ENCODE results near the gene RNGTT.

DNA sequence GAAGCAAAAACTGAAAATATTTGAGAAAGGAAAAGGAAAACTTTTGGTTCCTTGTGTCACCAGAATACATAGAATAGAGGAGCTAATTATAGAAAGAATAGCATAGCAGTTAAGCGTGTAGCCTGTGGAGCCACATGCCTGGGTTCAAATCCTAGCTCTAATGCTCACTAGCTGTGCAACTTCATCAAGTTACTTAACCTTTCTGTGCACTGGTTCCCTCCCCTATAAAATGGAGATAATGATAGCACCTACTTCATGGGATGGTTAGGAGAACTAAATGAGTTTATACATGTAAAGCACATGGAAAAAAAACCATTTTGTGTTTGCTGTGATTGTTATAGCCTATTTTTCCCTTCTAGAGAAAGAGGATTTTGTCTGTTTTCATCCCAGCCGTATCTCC, 24.5 kb upstream of the RNGTT start:
- TF ChIP-seq, protein P1, sequence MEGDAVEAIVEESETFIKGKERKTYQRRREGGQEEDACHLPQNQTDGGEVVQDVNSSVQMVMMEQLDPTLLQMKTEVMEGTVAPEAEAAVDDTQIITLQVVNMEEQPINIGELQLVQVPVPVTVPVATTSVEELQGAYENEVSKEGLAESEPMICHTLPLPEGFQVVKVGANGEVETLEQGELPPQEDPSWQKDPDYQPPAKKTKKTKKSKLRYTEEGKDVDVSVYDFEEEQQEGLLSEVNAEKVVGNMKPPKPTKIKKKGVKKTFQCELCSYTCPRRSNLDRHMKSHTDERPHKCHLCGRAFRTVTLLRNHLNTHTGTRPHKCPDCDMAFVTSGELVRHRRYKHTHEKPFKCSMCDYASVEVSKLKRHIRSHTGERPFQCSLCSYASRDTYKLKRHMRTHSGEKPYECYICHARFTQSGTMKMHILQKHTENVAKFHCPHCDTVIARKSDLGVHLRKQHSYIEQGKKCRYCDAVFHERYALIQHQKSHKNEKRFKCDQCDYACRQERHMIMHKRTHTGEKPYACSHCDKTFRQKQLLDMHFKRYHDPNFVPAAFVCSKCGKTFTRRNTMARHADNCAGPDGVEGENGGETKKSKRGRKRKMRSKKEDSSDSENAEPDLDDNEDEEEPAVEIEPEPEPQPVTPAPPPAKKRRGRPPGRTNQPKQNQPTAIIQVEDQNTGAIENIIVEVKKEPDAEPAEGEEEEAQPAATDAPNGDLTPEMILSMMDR (optimal IDR thresholded peaks at IDR 0.05 in 1 of 3, IDR thresholded peaks at IDR 0.05 in 1 of 3, conservative IDR thresholded peaks at IDR 0.05 in 1 of 3; ENCODE audit: extremely low read depth in 1 of 3, insufficient read depth in 2 of 3, low read length in 3 of 3) = no peak
- no peak for TF ChIP-seq EZH2 (IDR thresholded peaks at IDR 0.05; ENCODE audit: low read length)
